ENCODE measurements around the gene SPC24.

DNA sequence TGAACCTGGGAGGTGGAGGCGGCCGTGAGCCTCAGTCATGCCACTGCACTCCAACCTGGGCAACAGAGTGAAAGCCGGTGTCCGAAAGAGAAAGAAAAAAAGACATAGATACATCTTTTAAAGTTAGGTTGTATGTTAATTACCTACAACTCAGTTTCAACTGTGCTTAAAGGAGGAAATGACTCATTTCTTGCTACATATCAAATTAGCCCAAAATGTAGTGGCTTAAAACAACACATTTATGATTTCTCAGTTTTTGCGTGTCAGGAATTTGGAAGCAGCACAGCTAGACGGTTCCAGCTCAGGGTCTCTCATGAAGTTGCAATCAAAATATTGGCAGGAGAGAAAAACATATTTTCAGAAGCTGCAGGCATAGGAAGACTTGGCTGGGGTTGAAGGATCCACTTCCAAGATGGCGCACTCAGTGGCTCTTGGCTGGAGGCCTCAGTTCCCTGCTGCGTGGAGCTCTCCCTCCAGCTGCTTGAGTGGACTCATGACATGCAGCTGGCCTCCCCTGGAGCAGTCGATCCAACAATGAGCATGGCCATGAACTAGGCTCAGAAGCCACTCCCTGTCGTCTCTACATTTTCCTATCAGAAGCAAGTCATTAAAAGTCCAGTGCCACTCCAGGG, 59.3 kb downstream of the SPC24 start:
- peak; percentile 39; the same call in 1 of the 2 replicates for TF ChIP-seq YY1 (IDR thresholded peaks at IDR 0.05; ENCODE audit: low read depth)
- no peak for TF ChIP-seq FOXJ3 (CRISPR knock-in tag; IDR thresholded peaks at IDR 0.05)
- no peak for TF ChIP-seq POLR2AphosphoS5 (IDR thresholded peaks at IDR 0.05; ENCODE audit: low read depth, low read length)
- TF ChIP-seq TAF1 (IDR thresholded peaks at IDR 0.05; ENCODE audit: borderline replicate concordance, low read depth, low read length), result no peak
